B cell (primary cell): ENCODE data around the gene HCK. TPM values are rescaled to one million over a fixed set of nuclear protein-coding genes. Genes with fewer than 3 reads are reported as not detected.

Source experiments
- ATAC-seq: fragments of 200-7000 bp; cut with Tn5 transposase; one replicate; pipeline ENCODE4 v1.10.0; 2021; ENCODE audit warnings: low read depth, mild to moderate bottlenecking, moderate number of reproducible peaks, moderate library complexity
- CTCF ChIA-PET: fragments of 350-600 bp; sonication (Branson Sonifier 250); formaldehyde crosslinking; loops from one replicate; lab custom pipeline; 2021; ENCODE audit warnings: antibody characterized with exemption, inconsistent platforms; lab: Charles Lee
- POLR2A ChIA-PET: fragments of 350-600 bp; sonication (Branson Sonifier 250); formaldehyde crosslinking; loops from one replicate; lab custom pipeline; 2021; ENCODE audit warnings: antibody characterized with exemption; lab: Charles Lee
- DNase-seq: peaks from one replicate; pipeline ENCODE4 v3.0.0; 2013
- H2AFZ ChIP-seq: 2 replicates; pipeline ENCODE4 v1.6.1; 2012; ENCODE audit warnings: mild to moderate bottlenecking, low read depth, low read length; ENCODE audit not compliant: insufficient read depth, poor library complexity, severe bottlenecking
- H3K27ac ChIP-seq, 2 donors: 1 replicate in 1 of 2; 2 replicates in 1 of 2; pipeline ENCODE4 v1.5.1; 2012 to 2013; ENCODE audit warnings: low read length in 2 of 2, mild to moderate bottlenecking in 2 of 2, moderate library complexity in 1 of 2
- H3K27me3 ChIP-seq, 4 experiments: fragments of 200-600 bp in 1 of 4; sonication (generic) in 1 of 4; replicated peaks in 1 of 4; 1 replicate in 2 of 4; 2 replicates in 2 of 4; pipeline versions ENCODE4 v1.6.1 to v1.7.0; 2013 to 2016; ENCODE audit warnings: low read length in 3 of 4, mild to moderate bottlenecking in 2 of 4, mixed read lengths in 1 of 4, moderate library complexity in 1 of 4; ENCODE audit not compliant: insufficient read depth in 4 of 4, control insufficient read depth in 3 of 4; ENCODE audit errors: control extremely low read depth in 1 of 4
- H3K36me3 ChIP-seq, 2 experiments: replicated peaks in 1 of 2; 1 replicate in 1 of 2; 2 replicates in 1 of 2; pipeline versions ENCODE4 v1.6.1 to v1.7.1; 2013; ENCODE audit warnings: low read length in 1 of 2; ENCODE audit not compliant: insufficient read depth in 2 of 2, control insufficient read depth in 1 of 2; ENCODE audit errors: control extremely low read depth in 1 of 2, extremely low read depth in 1 of 2
- H3K4me1 ChIP-seq, 2 donors: fragments of 200-600 bp in 1 of 2; sonication (generic) in 1 of 2; 1 replicate in 1 of 2; 2 replicates in 1 of 2; pipeline versions ENCODE4 v1.5.1 to v1.6.1; 2013 to 2017; ENCODE audit warnings: low read length in 2 of 2; ENCODE audit not compliant: control insufficient read depth in 2 of 2, insufficient read depth in 2 of 2
- H3K4me2 ChIP-seq: replicated peaks from 2 replicates; pipeline ENCODE3; 2012; ENCODE audit warnings: mild to moderate bottlenecking, low read depth, low read length; ENCODE audit not compliant: poor library complexity, severe bottlenecking
- H3K4me3 ChIP-seq, 5 experiments: fragments of 200-600 bp in 1 of 5; sonication (generic) in 1 of 5; 1 replicate in 3 of 5; 2 replicates in 2 of 5; pipeline versions ENCODE4 v1.5.1 to v1.7.0; 2011 to 2016; ENCODE audit warnings: low read length in 4 of 5, mild to moderate bottlenecking in 4 of 5, low read depth in 2 of 5, control low read depth in 1 of 5, moderate library complexity in 1 of 5; ENCODE audit not compliant: insufficient read depth in 1 of 5; ENCODE audit errors: control extremely low read depth in 1 of 5, extremely low read depth in 1 of 5
- H3K79me2 ChIP-seq: fragments of 200-600 bp; sonication (generic); one replicate; pipeline ENCODE4 v1.6.0; 2016; ENCODE audit warnings: low read length; ENCODE audit not compliant: control insufficient read depth, insufficient read depth
- H3K9ac ChIP-seq: fragments of 200-600 bp; sonication (generic); 2 replicates; pipeline ENCODE4 v1.6.1; 2017; ENCODE audit warnings: mild to moderate bottlenecking, low read length, moderate library complexity
- H3K9me3 ChIP-seq, 3 donors: one replicate each; pipeline versions ENCODE4 v1.6.1 to v1.7.1; 2013; ENCODE audit warnings: low read length in 2 of 3; ENCODE audit not compliant: control insufficient read depth in 2 of 3, insufficient read depth in 1 of 3; ENCODE audit errors: control extremely low read depth in 1 of 3
- H4K20me1 ChIP-seq: 2 replicates; pipeline ENCODE4 v1.6.0; 2012; ENCODE audit warnings: mild to moderate bottlenecking, low read length; ENCODE audit not compliant: insufficient read depth, control insufficient read depth, poor library complexity, severe bottlenecking
- H3K27ac Mint-ChIP-seq: one replicate; pipeline ENCODE4 v1.8.0; 2021; ENCODE audit warnings: mixed read lengths
- H3K27me3 Mint-ChIP-seq: one replicate; pipeline ENCODE4 v1.8.0; 2021; ENCODE audit warnings: mixed read lengths
- H3K4me1 Mint-ChIP-seq: one replicate; pipeline ENCODE4 v1.8.0; 2021; ENCODE audit warnings: mixed read lengths
- H3K4me3 Mint-ChIP-seq: one replicate; pipeline ENCODE4 v1.8.0; 2021; ENCODE audit warnings: mixed read lengths
- H3K9me3 Mint-ChIP-seq: one replicate; pipeline ENCODE4 v1.8.0; 2022; ENCODE audit warnings: mixed read lengths; ENCODE audit not compliant: insufficient read depth
- EZH2 ChIP-seq: IDR thresholded peaks from 2 replicates; pipeline ENCODE4 v1.6.1; 2012; ENCODE audit warnings: borderline replicate concordance, low read depth, mild to moderate bottlenecking, moderate library complexity, low read length; ENCODE audit not compliant: insufficient read depth, poor library complexity, severe bottlenecking
- WGBS: methylation state at CpG from one replicate; pipeline ENCODE4 v1.1.5; 2013; ENCODE audit warnings: missing lambda C conversion rate; ENCODE audit not compliant: insufficient coverage; 5-methylcytosine and 5-hydroxymethylcytosine counted together
- intact Hi-C: fragments of 100-400 bp; cut with micrococcal nuclease; formaldehyde crosslinking; loops from one replicate; pipeline ENCODE4 v1.10.0; 2022
- polyA plus RNA-seq: library from polyadenylated mRNA; depleted of rRNA; stranded (reverse); fragments of >200 nt; gene quantifications from 2 replicates; pipeline ENCODE4 v1.2.3, GENCODE V29; 2012
- total RNA-seq, 2 donors: library from RNA; stranded (reverse); fragments of 120-200 nt in 1 of 2; gene quantifications; 1 replicate in 1 of 2; 2 replicates in 1 of 2; pipeline versions ENCODE4 v1.2.3 to v1.2.4, GENCODE V29; 2013 to 2022
- TF ChIP-seq, protein P1 (sequence below): fragments of 200-600 bp; IDR thresholded peaks from one replicate; pipeline ENCODE4 v1.8.0; 2022; ENCODE audit warnings: antibody characterized with exemption, mild to moderate bottlenecking

HCK gene
- total and polyA plus RNA-seq, 2 donors (not counting 1 experiment from before 2014, with no cell fraction given) = 33.3 to 48.6 TPM

DNA sequence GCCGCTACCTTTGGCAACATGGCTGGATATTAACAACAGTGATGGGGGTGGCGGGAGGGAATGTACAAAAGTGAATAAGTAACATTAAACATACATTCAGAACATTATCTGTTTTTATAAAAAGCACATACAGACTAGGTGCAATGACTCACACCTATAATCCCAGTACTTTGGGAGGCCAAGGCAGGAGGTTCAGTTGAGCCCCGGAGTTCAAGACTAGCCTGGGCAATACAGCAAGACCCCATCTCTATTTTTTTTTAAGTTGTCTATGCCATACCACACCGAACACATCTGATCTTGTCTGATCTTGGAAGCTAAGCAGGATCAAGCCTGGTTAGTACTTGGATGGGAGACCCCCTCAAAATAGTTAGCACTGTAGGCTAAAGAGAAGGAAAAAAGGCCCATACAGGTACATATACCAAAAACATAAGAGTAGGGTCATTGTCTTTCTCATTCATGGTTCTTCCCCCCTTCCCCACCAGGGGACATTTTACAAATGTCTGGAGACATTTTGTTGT is 1.7 kb upstream of the HCK start:
- Histone ChIP-seq H3K9ac (no peak overlapping the region), H3K36me3 (peaks cover 0 to 5% of the 10 kb centered on the region in 2 experiments), H2AFZ (no peak overlapping the region), H3K27me3 (peaks cover 0 to 3% (median 0%) of the 10 kb centered on the region in 4 experiments), H3K79me2 (no peaks in the 10 kb centered on the region), H3K4me3 (no peak overlapping the region), H3K9me3 (no peaks in the 10 kb centered on the region), H3K4me1 (peaks cover 21 to 38% of the 10 kb centered on the region in 2 donors), H3K27ac (no peak overlapping the region), H3K4me2 (no peak overlapping the region), H4K20me1 (no peaks in the 10 kb centered on the region)
- ATAC-seq = no peak
- DNase-seq = peak; percentile 46
- WGBS = 100% methylated on average over 1 of the region's 4 CpGs
- peaks cover 32% of the 10 kb centered on the region for H3K4me1 Mint-ChIP-seq
- H3K9me3 Mint-ChIP-seq = no peaks in the 10 kb centered on the region
- CTCF ChIA-PET = interaction anchor here (0.6 to 1.3 kb wide), 3 partner anchors 9 to 19 kb away, joined by 3 to 5 read pairs (median 5); no protein-coding TSS in a partner anchor
- intact Hi-C loops = no loop called here
- H3K27me3 Mint-ChIP-seq = no peaks in the 10 kb centered on the region
- peak overlapping the region; percentile 90 for H3K4me3 Mint-ChIP-seq
- TF ChIP-seq, protein P1, sequence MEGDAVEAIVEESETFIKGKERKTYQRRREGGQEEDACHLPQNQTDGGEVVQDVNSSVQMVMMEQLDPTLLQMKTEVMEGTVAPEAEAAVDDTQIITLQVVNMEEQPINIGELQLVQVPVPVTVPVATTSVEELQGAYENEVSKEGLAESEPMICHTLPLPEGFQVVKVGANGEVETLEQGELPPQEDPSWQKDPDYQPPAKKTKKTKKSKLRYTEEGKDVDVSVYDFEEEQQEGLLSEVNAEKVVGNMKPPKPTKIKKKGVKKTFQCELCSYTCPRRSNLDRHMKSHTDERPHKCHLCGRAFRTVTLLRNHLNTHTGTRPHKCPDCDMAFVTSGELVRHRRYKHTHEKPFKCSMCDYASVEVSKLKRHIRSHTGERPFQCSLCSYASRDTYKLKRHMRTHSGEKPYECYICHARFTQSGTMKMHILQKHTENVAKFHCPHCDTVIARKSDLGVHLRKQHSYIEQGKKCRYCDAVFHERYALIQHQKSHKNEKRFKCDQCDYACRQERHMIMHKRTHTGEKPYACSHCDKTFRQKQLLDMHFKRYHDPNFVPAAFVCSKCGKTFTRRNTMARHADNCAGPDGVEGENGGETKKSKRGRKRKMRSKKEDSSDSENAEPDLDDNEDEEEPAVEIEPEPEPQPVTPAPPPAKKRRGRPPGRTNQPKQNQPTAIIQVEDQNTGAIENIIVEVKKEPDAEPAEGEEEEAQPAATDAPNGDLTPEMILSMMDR = no peak
- TF ChIP-seq EZH2 = no peak
- POLR2A ChIA-PET = interaction anchor here (1.2 to 1.6 kb wide), 2 partner anchors 10 to 15 kb away, joined by 3 to 6 read pairs; no protein-coding TSS in a partner anchor
- H3K27ac Mint-ChIP-seq = no peak overlapping the region
